Gastroesophageal sphincter (tissue), 3 donors: ENCODE data around the gene WRNIP1.

Source experiments
- POLR2A ChIP-seq, 2 donors: fragments of 450-650 bp; IDR thresholded peaks; one replicate each; pipeline ENCODE4 v1.6.1; 2017; ENCODE audit warnings: antibody characterized with exemption in 2 of 2, mild to moderate bottlenecking in 2 of 2, moderate library complexity in 1 of 2
- POLR2AphosphoS5 ChIP-seq: sonication (generic); formaldehyde crosslinking; IDR thresholded peaks from one replicate; pipeline ENCODE4 v1.6.1; 2017; ENCODE audit warnings: antibody characterized with exemption
- TF ChIP-seq, protein P1 (sequence below), 4 experiments: fragments of 200-600 bp in 2 of 4; fragments of 450-650 bp in 2 of 4; sonication (generic) in 1 of 4; IDR thresholded peaks; one replicate each; pipeline ENCODE4 v1.5.1; 2017 to 2019; ENCODE audit warnings: antibody characterized with exemption in 4 of 4, mild to moderate bottlenecking in 2 of 4, moderate library complexity in 2 of 4

DNA sequence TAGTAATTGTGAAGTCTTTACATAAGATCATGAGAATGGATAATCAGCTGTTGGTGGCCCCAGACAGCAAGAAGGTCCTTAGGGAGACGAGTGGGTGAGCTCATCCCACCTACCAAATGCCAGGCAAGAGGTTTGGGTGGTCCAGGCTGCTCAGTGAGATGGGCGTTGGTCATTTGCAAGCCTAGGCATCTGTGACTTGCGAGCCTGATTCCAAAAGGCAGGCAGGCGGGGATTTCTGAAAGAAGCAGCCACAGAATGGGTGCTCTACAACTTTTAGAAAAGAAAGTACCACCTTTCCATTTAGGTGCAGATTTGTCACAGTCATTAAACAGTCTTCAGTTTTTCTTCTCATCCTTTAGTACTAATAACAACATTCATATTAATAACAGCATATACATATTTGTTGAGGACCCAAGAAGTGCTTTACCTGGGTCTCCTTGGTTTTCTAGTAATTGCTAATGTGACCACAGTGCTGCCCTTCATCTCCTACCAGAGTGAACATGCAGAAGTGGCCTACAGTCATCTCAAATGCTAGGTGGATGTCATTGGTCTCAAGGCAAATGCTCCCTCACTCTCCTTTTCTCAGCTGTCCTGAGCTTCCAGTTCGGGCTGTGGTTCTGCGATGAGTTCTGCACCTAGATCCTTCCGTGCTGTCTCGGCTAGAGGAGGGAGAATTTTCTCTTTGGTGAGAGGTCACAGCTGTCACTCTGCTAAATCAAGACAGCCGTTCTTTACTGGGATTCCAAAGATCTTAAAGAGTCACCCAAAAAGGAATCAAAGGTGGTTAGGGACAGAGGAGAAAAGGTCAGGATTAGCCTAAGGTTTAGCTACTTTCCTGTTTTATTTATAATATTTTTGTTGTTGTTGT lies 2.7 kb downstream of the WRNIP1 start:
- TF ChIP-seq, protein P1, sequence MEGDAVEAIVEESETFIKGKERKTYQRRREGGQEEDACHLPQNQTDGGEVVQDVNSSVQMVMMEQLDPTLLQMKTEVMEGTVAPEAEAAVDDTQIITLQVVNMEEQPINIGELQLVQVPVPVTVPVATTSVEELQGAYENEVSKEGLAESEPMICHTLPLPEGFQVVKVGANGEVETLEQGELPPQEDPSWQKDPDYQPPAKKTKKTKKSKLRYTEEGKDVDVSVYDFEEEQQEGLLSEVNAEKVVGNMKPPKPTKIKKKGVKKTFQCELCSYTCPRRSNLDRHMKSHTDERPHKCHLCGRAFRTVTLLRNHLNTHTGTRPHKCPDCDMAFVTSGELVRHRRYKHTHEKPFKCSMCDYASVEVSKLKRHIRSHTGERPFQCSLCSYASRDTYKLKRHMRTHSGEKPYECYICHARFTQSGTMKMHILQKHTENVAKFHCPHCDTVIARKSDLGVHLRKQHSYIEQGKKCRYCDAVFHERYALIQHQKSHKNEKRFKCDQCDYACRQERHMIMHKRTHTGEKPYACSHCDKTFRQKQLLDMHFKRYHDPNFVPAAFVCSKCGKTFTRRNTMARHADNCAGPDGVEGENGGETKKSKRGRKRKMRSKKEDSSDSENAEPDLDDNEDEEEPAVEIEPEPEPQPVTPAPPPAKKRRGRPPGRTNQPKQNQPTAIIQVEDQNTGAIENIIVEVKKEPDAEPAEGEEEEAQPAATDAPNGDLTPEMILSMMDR (IDR thresholded peaks at IDR 0.05) = no peak
- TF ChIP-seq POLR2AphosphoS5 (no peak), POLR2A (IDR thresholded peaks at IDR 0.05) (no peak)
